HepG2 (cell line): ENCODE results near the gene TUBB4B. TPM values are rescaled to one million over a fixed set of nuclear protein-coding genes. Genes with fewer than 3 reads are reported as not detected.

Source experiments
- ATAC-seq: fragments of 200-7000 bp; cut with Tn5 transposase; 3 replicates; pipeline ENCODE4 v1.9.1; 2020; ENCODE audit warnings: mild to moderate bottlenecking, moderate library complexity
- BruUV-seq: library from RNA; stranded (reverse); fragments of 400-500 nt; replicated peaks from 2 replicates; lab custom pipeline; 2021; lab: Mats Ljungman, UMichigan
- CTCF ChIA-PET: fragments of 300-600 bp; formaldehyde crosslinking; extraction: SDS; loops from one replicate; lab custom pipeline; 2021; ENCODE audit warnings: low total read pairs, inconsistent platforms, low intra/inter-chr PET ratio; lab: Yijun Ruan, JAX
- POLR2A ChIA-PET: fragments of 350-600 bp; sonication (Branson Sonifier 250); formaldehyde crosslinking; loops from one replicate; lab custom pipeline; 2020; ENCODE audit warnings: antibody characterized with exemption, inconsistent platforms; lab: Yijun Ruan, JAX
- DNase-seq: peaks from one replicate; pipeline ENCODE4 v3.0.0-alpha.2; 2015; ENCODE audit warnings: low spot score
- FAIRE-seq: peaks from 3 replicates; lab custom pipeline; 2011; peaks lifted over from hg19 to GRCh38; lab: Jason Lieb, UNC
- H2AFZ ChIP-seq: one replicate; pipeline ENCODE4 v1.6.1; 2011; ENCODE audit warnings: low read length, inconsistent platforms
- H3K27ac ChIP-seq: fragments of 300-600 bp; 3 replicates; pipeline ENCODE4 v1.8.0; 2011; ENCODE audit warnings: mixed run types, mild to moderate bottlenecking, mixed read lengths, low read length, inconsistent platforms; ENCODE audit not compliant: insufficient read depth; ENCODE audit errors: extremely low read length
- H3K27me3 ChIP-seq, 2 experiments: fragments of 200-600 bp in 1 of 2; 2 replicates in 1 of 2; 3 replicates in 1 of 2; pipeline versions ENCODE4 v1.6.0 to v1.8.0; 2011; ENCODE audit warnings: low read length in 2 of 2, mild to moderate bottlenecking in 2 of 2, moderate library complexity in 2 of 2, inconsistent platforms in 1 of 2; ENCODE audit not compliant: insufficient read depth in 2 of 2, control insufficient read depth in 1 of 2
- H3K36me3 ChIP-seq, 2 experiments: fragments of 200-600 bp in 1 of 2; replicated peaks in 1 of 2; 2 replicates in 1 of 2; 3 replicates in 1 of 2; pipeline versions ENCODE4 v1.5.1 to v1.8.0; 2011; ENCODE audit warnings: low read length in 2 of 2, inconsistent platforms in 1 of 2; ENCODE audit not compliant: insufficient read depth in 2 of 2, control insufficient read depth in 1 of 2
- H3K4me1 ChIP-seq: 2 replicates; pipeline ENCODE4 v1.5.1; 2012; ENCODE audit warnings: low read length, inconsistent platforms; ENCODE audit not compliant: insufficient read depth
- H3K4me2 ChIP-seq: 2 replicates; pipeline ENCODE4 v1.6.0; 2011; ENCODE audit warnings: low read depth, low read length, inconsistent platforms
- H3K4me3 ChIP-seq, 3 experiments: fragments of 200-600 bp in 1 of 3; sonication (generic), shearing (Covaris generic) in 1 of 3; replicated peaks in 1 of 3; 2 replicates each; pipeline ENCODE4 v1.5.1; 2011 to 2016; ENCODE audit warnings: low read length in 3 of 3, inconsistent platforms in 2 of 3, low read depth in 2 of 3, mild to moderate bottlenecking in 2 of 3, control low read depth in 1 of 3, mixed read lengths in 1 of 3; ENCODE audit not compliant: insufficient read depth in 1 of 3
- H3K79me2 ChIP-seq: one replicate; pipeline ENCODE4 v1.6.1; 2011; ENCODE audit warnings: low read length, inconsistent platforms; ENCODE audit not compliant: insufficient read depth
- H3K9ac ChIP-seq: 2 replicates; pipeline ENCODE4 v1.6.0; 2011; ENCODE audit warnings: mild to moderate bottlenecking, low read depth, low read length, inconsistent platforms; ENCODE audit not compliant: insufficient read depth
- H3K9me3 ChIP-seq: 2 replicates; pipeline ENCODE4 v1.5.1; 2012; ENCODE audit warnings: mild to moderate bottlenecking, low read length
- H4K20me1 ChIP-seq: 2 replicates; pipeline ENCODE4 v1.6.0; 2011; ENCODE audit warnings: inconsistent platforms, mild to moderate bottlenecking, low read length, moderate library complexity; ENCODE audit not compliant: insufficient read depth
- HDAC1 ChIP-seq: sonication (generic); formaldehyde crosslinking; IDR thresholded peaks from 2 replicates; pipeline ENCODE4 v1.5.1; 2020; ENCODE audit warnings: mild to moderate bottlenecking, missing genetic modification reagents
- HNRNPK ChIP-seq: fragments of 200-400 bp; formaldehyde crosslinking; IDR thresholded peaks from 2 replicates; pipeline ENCODE4 v1.6.1; 2018; ENCODE audit warnings: low read length, low read depth, moderate library complexity, mild to moderate bottlenecking; ENCODE audit not compliant: poor library complexity, severe bottlenecking
- PCBP1 ChIP-seq: fragments of 200-400 bp; formaldehyde crosslinking; IDR thresholded peaks from 2 replicates; pipeline ENCODE4 v1.6.1; 2017; ENCODE audit warnings: mild to moderate bottlenecking, low read depth, low read length, borderline replicate concordance
- REL ChIP-seq: sonication (generic); formaldehyde crosslinking; conservative IDR thresholded peaks from 2 replicates; pipeline ENCODE4 v1.8.0; 2022; ENCODE audit warnings: mild to moderate bottlenecking, missing genetic modification reagents, moderate library complexity
- ZNF598 ChIP-seq: sonication (generic); formaldehyde crosslinking; IDR thresholded peaks from 2 replicates; pipeline ENCODE4 v1.5.1; 2020; ENCODE audit warnings: mild to moderate bottlenecking, missing genetic modification reagents, borderline replicate concordance
- WGBS: methylation state at CpG from one replicate; pipeline ENCODE4 v1.1.6; 2017; ENCODE audit warnings: low lambda C conversion rate; 5-methylcytosine and 5-hydroxymethylcytosine counted together
- in situ Hi-C: cut with HindIII; loops from 2 replicates; pipeline ENCODE4 v1.10.0; 2017; ENCODE audit warnings: low pct_unique_long_range_greater_than_20kb; ENCODE audit not compliant: extremely low pct_ligation_motif_present
- intact Hi-C: fragments of 100-400 bp; cut with micrococcal nuclease; formaldehyde crosslinking; loops from one replicate; pipeline ENCODE4 v1.10.0; 2022; ENCODE audit not compliant: unreplicated experiment
- polyA plus RNA-seq, 8 experiments: library from polyadenylated mRNA; depleted of rRNA in 3 of 8; stranded (reverse) in 7 of 8; unstranded in 1 of 8; fragments of >200 nt; fragmentation: Illumina TruSeq in 4 of 8; extraction: Trizol in 4 of 8; gene quantifications; 2 replicates each; pipeline versions ENCODE4 v1.2.1 to v1.2.3, GENCODE V29; 2011 to 2016; ENCODE audit warnings: low read depth in 4 of 8, missing spikeins in 1 of 8, mixed read lengths in 1 of 8; ENCODE audit not compliant: insufficient read depth in 1 of 8
- total RNA-seq, 5 experiments: library from RNA; depleted of rRNA; stranded (reverse); fragments of >200 nt; fragmentation: Illumina TruSeq; extraction: Trizol; gene quantifications; 2 replicates each; pipeline ENCODE4 v1.2.3, GENCODE V29; 2016; ENCODE audit warnings: low read depth in 1 of 5
- TF ChIP-seq, protein P1 (sequence below): IDR thresholded peaks from 2 replicates; pipeline ENCODE4 v1.6.1; 2016
- TF ChIP-seq, protein P2 (sequence below), 2 experiments: sonication (generic) in 1 of 2; formaldehyde crosslinking in 1 of 2; IDR thresholded peaks; 2 replicates each; pipeline versions ENCODE4 v1.4.0 to v1.6.1; 2018 to 2020; ENCODE audit warnings: missing genetic modification reagents in 2 of 2, borderline replicate concordance in 1 of 2, low read depth in 1 of 2, mild to moderate bottlenecking in 1 of 2, missing biosample characterization in 1 of 2
- TF ChIP-seq, protein P3 (sequence below): IDR thresholded peaks from 2 replicates; pipeline ENCODE4 v1.6.1; 2016; ENCODE audit warnings: mild to moderate bottlenecking, missing biosample characterization, missing genetic modification reagents

TUBB4B gene
- total and polyA plus RNA-seq, 2 of the 13 experiments (the other 11 are each of a cell fraction or from before 2014, with no cell fraction given), result 182 to 412 TPM

DNA sequence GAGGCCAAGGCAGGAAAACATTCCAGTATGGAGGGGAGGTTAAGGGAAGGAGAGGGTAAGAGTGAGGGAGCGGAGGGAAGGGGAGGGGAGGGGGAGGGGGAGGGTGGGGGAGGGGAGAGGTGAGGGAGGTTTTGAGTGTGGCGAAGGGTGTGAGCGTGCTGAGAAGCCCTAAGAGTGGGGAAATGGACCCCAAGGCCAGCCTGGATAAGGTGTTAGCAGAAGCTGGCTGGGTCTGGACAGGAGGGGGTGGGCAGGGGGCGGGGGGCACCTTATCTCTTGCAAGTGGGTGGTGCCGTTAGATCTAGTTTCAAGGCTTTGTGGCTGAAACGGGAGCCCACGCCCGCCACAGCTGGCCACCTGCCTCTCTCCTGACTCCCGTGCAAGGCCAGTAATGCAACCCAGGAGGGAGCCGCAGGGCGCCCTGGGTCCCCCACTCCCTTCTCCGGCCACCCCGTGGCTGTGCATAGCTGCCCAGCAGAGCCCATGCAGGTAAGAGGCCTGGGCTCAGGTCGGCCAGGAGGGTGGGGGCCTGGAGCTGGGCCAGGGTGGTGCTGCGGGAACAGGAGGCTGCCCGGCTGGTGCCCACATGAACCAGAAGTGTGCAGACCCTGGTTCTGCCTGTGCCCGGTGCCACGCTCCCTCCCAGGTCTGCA, 13.1 kb upstream of the TUBB4B start:
- Histone ChIP-seq H2AFZ (no peak overlapping the region), H3K27ac (no peak overlapping the region), H3K79me2 (no peaks in the 10 kb centered on the region), H3K4me3 (peak overlapping the region in 2 of 3 experiments; percentile 62 to 72; a peak in 2 of 6 replicates), H3K9me3 (no peaks in the 10 kb centered on the region), H3K4me2 (peak overlapping the region; percentile 96), H3K4me1 (peaks cover 79% of the 10 kb centered on the region), H3K27me3 (no peaks in the 10 kb centered on the region; a peak in 1 of 5 replicates), H3K36me3 (no peaks in the 10 kb centered on the region), H3K9ac (no peak overlapping the region), H4K20me1 (no peaks in the 10 kb centered on the region)
- 49% methylated on average over 4 of the region's 18 CpGs for WGBS
- intact Hi-C loops (loop anchor here (2.0 kb wide), 2 partner anchors 39 to 107 kb away; partner anchors contain the start of genes ANAPC2 and SSNA1), in situ Hi-C loops (loop anchor here (5.0 kb wide), 2 partner anchors 41 to 116 kb away; partner anchors contain the start of genes ANAPC2, DPP7 and SSNA1)
- FAIRE-seq (no peak), ATAC-seq (no peak), DNase-seq (no peak)
- ChIA-PET POLR2A (interaction anchor here (0.9 to 13.4 kb wide), 10 partner anchors 10 to 110 kb away, joined by 3 to 225 read pairs (median 4); partner anchors contain the start of genes NDOR1, SSNA1, TMEM203 and TPRN), CTCF (interaction anchor here (0.7 to 1.5 kb wide), 5 partner anchors 9 to 65 kb away, joined by 3 to 16 read pairs (median 3); partner anchors contain the start of genes ANAPC2 and SSNA1)
- no TSS peak for BruUV-seq
- TF ChIP-seq ZNF598 (no peak), HDAC1 (CRISPR knock-in tag) (0 out of 2 replicates have a peak, but pooled peaks have one; percentile 7), PCBP1 (peak; percentile 56; the same call in 1 of the 2 replicates), HNRNPK (peak; percentile 13), REL (CRISPR knock-in tag) (0 out of 2 replicates have a peak, but pooled peaks have one; percentile 10)
- TF ChIP-seq, protein P1, sequence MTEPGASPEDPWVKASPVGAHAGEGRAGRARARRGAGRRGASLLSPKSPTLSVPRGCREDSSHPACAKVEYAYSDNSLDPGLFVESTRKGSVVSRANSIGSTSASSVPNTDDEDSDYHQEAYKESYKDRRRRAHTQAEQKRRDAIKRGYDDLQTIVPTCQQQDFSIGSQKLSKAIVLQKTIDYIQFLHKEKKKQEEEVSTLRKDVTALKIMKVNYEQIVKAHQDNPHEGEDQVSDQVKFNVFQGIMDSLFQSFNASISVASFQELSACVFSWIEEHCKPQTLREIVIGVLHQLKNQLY (CRISPR knock-in tag), result no peak
- TF ChIP-seq, protein P2, sequence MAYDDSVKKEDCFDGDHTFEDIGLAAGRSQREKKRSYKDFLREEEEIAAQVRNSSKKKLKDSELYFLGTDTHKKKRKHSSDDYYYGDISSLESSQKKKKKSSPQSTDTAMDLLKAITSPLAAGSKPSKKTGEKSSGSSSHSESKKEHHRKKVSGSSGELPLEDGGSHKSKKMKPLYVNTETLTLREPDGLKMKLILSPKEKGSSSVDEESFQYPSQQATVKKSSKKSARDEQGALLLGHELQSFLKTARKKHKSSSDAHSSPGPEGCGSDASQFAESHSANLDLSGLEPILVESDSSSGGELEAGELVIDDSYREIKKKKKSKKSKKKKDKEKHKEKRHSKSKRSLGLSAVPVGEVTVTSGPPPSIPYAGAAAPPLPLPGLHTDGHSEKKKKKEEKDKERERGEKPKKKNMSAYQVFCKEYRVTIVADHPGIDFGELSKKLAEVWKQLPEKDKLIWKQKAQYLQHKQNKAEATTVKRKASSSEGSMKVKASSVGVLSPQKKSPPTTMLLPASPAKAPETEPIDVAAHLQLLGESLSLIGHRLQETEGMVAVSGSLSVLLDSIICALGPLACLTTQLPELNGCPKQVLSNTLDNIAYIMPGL (CRISPR knock-in tag; IDR thresholded peaks at IDR 0.05; ENCODE audit: borderline replicate concordance in 1 of 2, low read depth in 1 of 2), result 0 out of 4 replicates have a peak, but pooled peaks of 1 of the 2 experiments have one; percentile 10
- TF ChIP-seq, protein P3, sequence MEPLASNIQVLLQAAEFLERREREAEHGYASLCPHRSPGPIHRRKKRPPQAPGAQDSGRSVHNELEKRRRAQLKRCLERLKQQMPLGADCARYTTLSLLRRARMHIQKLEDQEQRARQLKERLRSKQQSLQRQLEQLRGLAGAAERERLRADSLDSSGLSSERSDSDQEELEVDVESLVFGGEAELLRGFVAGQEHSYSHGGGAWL, result no peak
